ENCODE results near the gene SDK2.

The SDK2 gene

GRCh38 chr17:73376636-73377035 is 267.6 kb downstream of the SDK2 start:
- Histone ChIP-seq H3K9me2 (replicated peaks; ENCODE audit: control insufficient read depth, low read length) (no peaks in the 10 kb centered on the region), H3K36me3 (ENCODE audit: control insufficient read depth, low read length) (no peaks in the 10 kb centered on the region), H3K27me3 (ENCODE audit: control insufficient read depth, low read length) (no peaks in the 10 kb centered on the region), H3F3A (ENCODE audit: control insufficient read depth, insufficient read depth) (no peaks in the 10 kb centered on the region), H4K20me1 (ENCODE audit: control insufficient read depth, insufficient read depth, low read depth, low read length) (no peaks in the 10 kb centered on the region), H3K4me1 (ENCODE audit: control insufficient read depth, low read length) (no peaks in the 10 kb centered on the region), H3K4me3 (ENCODE audit: low read length) (no peak overlapping the region), H3K79me2 (ENCODE audit: control insufficient read depth, low read length) (no peaks in the 10 kb centered on the region), H3K9me3 (ENCODE audit: control insufficient read depth, insufficient read depth, low read length) (no peaks in the 10 kb centered on the region), H3K27ac (ENCODE audit: low read depth, low read length) (no peak overlapping the region), H3K4me2 (ENCODE audit: low read length) (no peak overlapping the region)
- TF ChIP-seq CTCF (IDR thresholded peaks at IDR 0.05; ENCODE audit: low read depth, low read length, poor library complexity, severe bottlenecking): no peak
- no peak for TF ChIP-seq EZH2phosphoT487 (IDR thresholded peaks at IDR 0.05; ENCODE audit: borderline replicate concordance, low read length)

- Histone ChIP-seq H3K9me2 (replicated peaks; ENCODE audit: control insufficient read depth, low read length) (no peaks in the 10 kb centered on the region), H3K4me2 (ENCODE audit: low read length) (no peak overlapping the region), H3K9me3 (ENCODE audit: control insufficient read depth, insufficient read depth, low read length) (no peaks in the 10 kb centered on the region), H3F3A (ENCODE audit: control insufficient read depth, insufficient read depth) (no peaks in the 10 kb centered on the region), H3K36me3 (ENCODE audit: control insufficient read depth, low read length) (no peaks in the 10 kb centered on the region), H3K79me2 (ENCODE audit: control insufficient read depth, low read length) (no peaks in the 10 kb centered on the region), H3K27me3 (ENCODE audit: control insufficient read depth, low read length) (no peaks in the 10 kb centered on the region), H4K20me1 (ENCODE audit: control insufficient read depth, insufficient read depth, low read depth, low read length) (no peaks in the 10 kb centered on the region), H3K27ac (ENCODE audit: low read depth, low read length) (no peak overlapping the region), H3K4me3 (ENCODE audit: low read length) (no peak overlapping the region), H3K4me1 (ENCODE audit: control insufficient read depth, low read length) (no peaks in the 10 kb centered on the region)
- TF ChIP-seq EZH2phosphoT487 (IDR thresholded peaks at IDR 0.05; ENCODE audit: borderline replicate concordance, low read length) (no peak), CTCF (IDR thresholded peaks at IDR 0.05; ENCODE audit: low read depth, low read length, poor library complexity, severe bottlenecking) (no peak)
Observed at GRCh38 chr17:73376152-73376551, 268.1 kb downstream of the SDK2 start.

- Histone ChIP-seq H3K9me2 (replicated peaks; ENCODE audit: control insufficient read depth, low read length) (no peaks in the 10 kb centered on the region), H4K20me1 (ENCODE audit: control insufficient read depth, insufficient read depth, low read depth, low read length) (no peaks in the 10 kb centered on the region), H3K4me3 (ENCODE audit: low read length) (no peak overlapping the region), H3K36me3 (ENCODE audit: control insufficient read depth, low read length) (no peaks in the 10 kb centered on the region), H3K9me3 (ENCODE audit: control insufficient read depth, insufficient read depth, low read length) (no peaks in the 10 kb centered on the region), H3K27ac (ENCODE audit: low read depth, low read length) (no peak overlapping the region), H3F3A (ENCODE audit: control insufficient read depth, insufficient read depth) (no peaks in the 10 kb centered on the region), H3K79me2 (ENCODE audit: control insufficient read depth, low read length) (no peaks in the 10 kb centered on the region), H3K27me3 (ENCODE audit: control insufficient read depth, low read length) (no peaks in the 10 kb centered on the region), H3K4me2 (ENCODE audit: low read length) (no peak overlapping the region), H3K4me1 (ENCODE audit: control insufficient read depth, low read length) (no peaks in the 10 kb centered on the region)
- no peak for TF ChIP-seq EZH2phosphoT487 (IDR thresholded peaks at IDR 0.05; ENCODE audit: borderline replicate concordance, low read length)
- no peak for TF ChIP-seq CTCF (IDR thresholded peaks at IDR 0.05; ENCODE audit: low read depth, low read length, poor library complexity, severe bottlenecking)
Observed at GRCh38 chr17:73371836-73372235, 272.4 kb downstream of the SDK2 start.

- Histone ChIP-seq H3K36me3 (ENCODE audit: control insufficient read depth, low read length) (no peaks in the 10 kb centered on the region), H3K27me3 (ENCODE audit: control insufficient read depth, low read length) (no peaks in the 10 kb centered on the region), H4K20me1 (ENCODE audit: control insufficient read depth, insufficient read depth, low read depth, low read length) (no peaks in the 10 kb centered on the region), H3K79me2 (ENCODE audit: control insufficient read depth, low read length) (no peaks in the 10 kb centered on the region), H3F3A (ENCODE audit: control insufficient read depth, insufficient read depth) (no peaks in the 10 kb centered on the region), H3K4me3 (ENCODE audit: low read length) (no peak overlapping the region), H3K9me2 (replicated peaks; ENCODE audit: control insufficient read depth, low read length) (no peaks in the 10 kb centered on the region), H3K4me2 (ENCODE audit: low read length) (no peak overlapping the region), H3K9me3 (ENCODE audit: control insufficient read depth, insufficient read depth, low read length) (no peaks in the 10 kb centered on the region), H3K4me1 (ENCODE audit: control insufficient read depth, low read length) (no peaks in the 10 kb centered on the region), H3K27ac (ENCODE audit: low read depth, low read length) (no peak overlapping the region)
- TF ChIP-seq CTCF (IDR thresholded peaks at IDR 0.05; ENCODE audit: low read depth, low read length, poor library complexity, severe bottlenecking) (no peak), EZH2phosphoT487 (IDR thresholded peaks at IDR 0.05; ENCODE audit: borderline replicate concordance, low read length) (no peak)
Observed at GRCh38 chr17:73371285-73371684, 273.0 kb downstream of the SDK2 start.

Data from DOHH2 (cell line).